PC-9 (cell line): ENCODE measurements around the gene METTL17. TPM values are rescaled to one million over a fixed set of nuclear protein-coding genes. Genes with fewer than 3 reads are reported as not detected.
A peak's percentile ranks its signal among the peaks of the same experiment; 100 is the strongest.

ENCODE experiments used
- BruUV-seq: library from RNA; stranded (reverse); fragments of 400-500 nt; replicated peaks from 2 replicates; lab custom pipeline; 2021; lab: Mats Ljungman, UMichigan
- CTCF ChIA-PET: fragments of 300-600 bp; sonication (Branson Sonifier 250); formaldehyde crosslinking; loops from one replicate; lab custom pipeline; 2022; ENCODE audit warnings: antibody characterized with exemption; lab: Charles Lee
- POLR2A ChIA-PET: fragments of 300-600 bp; sonication (Branson Sonifier 250); formaldehyde crosslinking; loops from one replicate; lab custom pipeline; 2022; ENCODE audit warnings: antibody characterized with exemption; ENCODE audit not compliant: unreplicated experiment; lab: Charles Lee
- DNase-seq, 2 experiments: peaks; one replicate each; pipeline versions ENCODE4 v3.0.0 to v3.0.0-alpha.2; 2015 to 2022; ENCODE audit warnings: mixed read lengths in 1 of 2
- H2AFZ ChIP-seq: fragments of 200-600 bp; sonication (generic); 2 replicates; pipeline ENCODE4 v1.8.1; 2017; ENCODE audit warnings: antibody characterized with exemption
- H3F3A ChIP-seq: fragments of 200-600 bp; sonication (generic); 2 replicates; pipeline ENCODE4 v1.8.1; 2017; ENCODE audit warnings: antibody characterized with exemption, mild to moderate bottlenecking, low read depth; ENCODE audit not compliant: insufficient read depth
- H3K27ac ChIP-seq: fragments of 200-600 bp; sonication (generic); 2 replicates; pipeline ENCODE4 v1.6.1; 2016; ENCODE audit warnings: mixed run types
- H3K27me3 ChIP-seq: fragments of 200-600 bp; sonication (generic); 2 replicates; pipeline ENCODE4 v1.6.1; 2016; ENCODE audit warnings: low read depth, mixed run types; ENCODE audit not compliant: insufficient read depth
- H3K36me3 ChIP-seq: fragments of 200-600 bp; sonication (generic); 2 replicates; pipeline ENCODE4 v1.6.1; 2016; ENCODE audit warnings: low read depth, mixed run types
- H3K4me1 ChIP-seq: fragments of 200-600 bp; sonication (generic); replicated peaks from 2 replicates; pipeline ENCODE4 v1.6.1; 2016; ENCODE audit warnings: mixed run types; ENCODE audit not compliant: insufficient read depth
- H3K4me2 ChIP-seq: fragments of 200-600 bp; sonication (generic); 2 replicates; pipeline ENCODE4 v1.6.1; 2017; ENCODE audit warnings: mixed run types
- H3K4me3 ChIP-seq: fragments of 200-600 bp; sonication (generic); 2 replicates; pipeline ENCODE4 v1.6.1; 2016; ENCODE audit warnings: mixed run types
- H3K79me2 ChIP-seq: fragments of 200-600 bp; sonication (generic); 2 replicates; pipeline ENCODE4 v1.6.1; 2017; ENCODE audit warnings: low read depth, mixed run types
- H3K9me2 ChIP-seq: fragments of 200-600 bp; sonication (generic); 2 replicates; pipeline ENCODE4 v1.8.1; 2017; ENCODE audit warnings: mild to moderate bottlenecking; ENCODE audit not compliant: insufficient read depth
- H3K9me3 ChIP-seq: fragments of 200-600 bp; sonication (generic); 2 replicates; pipeline ENCODE4 v1.8.1; 2016; ENCODE audit warnings: low read depth; ENCODE audit not compliant: insufficient read depth
- H4K20me1 ChIP-seq: fragments of 200-600 bp; sonication (generic); 2 replicates; pipeline ENCODE4 v1.8.1; 2017; ENCODE audit not compliant: insufficient read depth
- CTCF ChIP-seq: fragments of 200-600 bp; sonication (generic); conservative IDR thresholded peaks from 2 replicates; pipeline ENCODE4 v1.6.1; 2017; ENCODE audit warnings: mixed run types, antibody characterized with exemption, mild to moderate bottlenecking, moderate library complexity
- EZH2 ChIP-seq: fragments of 200-600 bp; sonication (generic); IDR thresholded peaks from 2 replicates; pipeline ENCODE4 v1.8.0; 2017; ENCODE audit warnings: antibody characterized with exemption, low read depth
- intact Hi-C: fragments of 100-400 bp; cut with micrococcal nuclease; formaldehyde crosslinking; loops from one replicate; pipeline ENCODE4 v1.10.0; 2022; ENCODE audit not compliant: unreplicated experiment
- total RNA-seq: library from RNA; stranded (reverse); gene quantifications from 2 replicates; pipeline ENCODE4 v1.2.3, GENCODE V29; 2021

Gene METTL17
- total RNA-seq, 1 experiment from 2014 or later = 51.2 TPM

- Histone ChIP-seq H2AFZ (no peak overlapping the region), H3K9me2 (no peaks in the 10 kb centered on the region), H3K4me2 (no peak overlapping the region), H3K27me3 (no peaks in the 10 kb centered on the region), H3F3A (peaks cover 13% of the 10 kb centered on the region; the same call in 1 of the 2 replicates), H3K36me3 (peaks cover 6% of the 10 kb centered on the region; the same call in 1 of the 2 replicates), H3K27ac (no peak overlapping the region), H4K20me1 (no peaks in the 10 kb centered on the region), H3K4me1 (peaks cover 20% of the 10 kb centered on the region), H3K9me3 (no peaks in the 10 kb centered on the region), H3K79me2 (no peaks in the 10 kb centered on the region), H3K4me3 (no peak overlapping the region)
- ChIA-PET CTCF (no interaction called here), POLR2A (no interaction called here)
- no TSS peak for BruUV-seq
- TF ChIP-seq CTCF (no peak), EZH2 (no peak)
- DNase-seq = no peak
- intact Hi-C loops = loop anchor here (5.0 kb wide), 1 partner anchor 365 kb away; no protein-coding TSS in a partner anchor
Measured at GRCh38 chr14:20997115-20997514, 7.3 kb downstream of the METTL17 start.

- no peak overlapping the region for H3K27ac ChIP-seq
- H4K20me1 ChIP-seq = no peaks in the 10 kb centered on the region
- ChIA-PET CTCF (no interaction called here), POLR2A (no interaction called here)
- no peaks in the 10 kb centered on the region for H3K9me3 ChIP-seq
- H3K4me2 ChIP-seq = peak overlapping the region; percentile 47; the same call in 1 of the 2 replicates
- H3K9me2 ChIP-seq = no peaks in the 10 kb centered on the region
- intact Hi-C loops = loop anchor here (5.0 kb wide), 1 partner anchor 365 kb away; no protein-coding TSS in a partner anchor
- no peaks in the 10 kb centered on the region for H3K27me3 ChIP-seq
- H3K79me2 ChIP-seq = no peaks in the 10 kb centered on the region
- H3K36me3 ChIP-seq = peaks cover 2% of the 10 kb centered on the region; the same call in 1 of the 2 replicates
- H3K4me1 ChIP-seq = peaks cover 20% of the 10 kb centered on the region
- no peak for TF ChIP-seq CTCF
- TF ChIP-seq EZH2 = no peak
- H3K4me3 ChIP-seq = no peak overlapping the region
- peaks cover 13% of the 10 kb centered on the region; the same call in 1 of the 2 replicates for H3F3A ChIP-seq
- H2AFZ ChIP-seq = no peak overlapping the region
- DNase-seq = no peak
- BruUV-seq = no TSS peak
Measured at GRCh38 chr14:20997564-20997963, 7.8 kb downstream of the METTL17 start.

- no peaks in the 10 kb centered on the region for H3K79me2 ChIP-seq
- no peaks in the 10 kb centered on the region for H4K20me1 ChIP-seq
- TF ChIP-seq CTCF = no peak
- no peak for TF ChIP-seq EZH2
- H3K36me3 ChIP-seq = no peaks in the 10 kb centered on the region
- ChIA-PET CTCF (interaction anchor here (1.9 kb wide), 1 partner anchor 27 kb away, joined by 9 read pairs; no protein-coding TSS in a partner anchor), POLR2A (interaction anchor here (0.7 kb wide), 1 partner anchor 11 kb away, joined by 3 read pairs; no protein-coding TSS in a partner anchor)
- no peaks in the 10 kb centered on the region for H3K27me3 ChIP-seq
- H2AFZ ChIP-seq = no peak overlapping the region
- H3K9me3 ChIP-seq = no peaks in the 10 kb centered on the region
- no peak overlapping the region for H3K4me3 ChIP-seq
- DNase-seq = peak; percentile 17 to 61
- peaks cover 13% of the 10 kb centered on the region; the same call in 1 of the 2 replicates for H3F3A ChIP-seq
- peak overlapping the region; percentile 47 for H3K4me2 ChIP-seq
- H3K9me2 ChIP-seq = no peaks in the 10 kb centered on the region
- BruUV-seq = no TSS peak
- H3K27ac ChIP-seq = peak overlapping the region; percentile 68
- peaks cover 20% of the 10 kb centered on the region for H3K4me1 ChIP-seq
- intact Hi-C loops = loop anchor here (2.0 to 5.0 kb wide), 2 partner anchors 27 to 366 kb away; no protein-coding TSS in a partner anchor
Measured at GRCh38 chr14:20998139-20998538, 8.4 kb downstream of the METTL17 start.
